ENCODE data around the gene FAM120A.
"Not testable (repeated sequence)": the region's sequence is repeated elsewhere in the genome, so short reads cannot be mapped to it uniquely, and the experiment has no call there.

The FAM120A gene

DNA sequence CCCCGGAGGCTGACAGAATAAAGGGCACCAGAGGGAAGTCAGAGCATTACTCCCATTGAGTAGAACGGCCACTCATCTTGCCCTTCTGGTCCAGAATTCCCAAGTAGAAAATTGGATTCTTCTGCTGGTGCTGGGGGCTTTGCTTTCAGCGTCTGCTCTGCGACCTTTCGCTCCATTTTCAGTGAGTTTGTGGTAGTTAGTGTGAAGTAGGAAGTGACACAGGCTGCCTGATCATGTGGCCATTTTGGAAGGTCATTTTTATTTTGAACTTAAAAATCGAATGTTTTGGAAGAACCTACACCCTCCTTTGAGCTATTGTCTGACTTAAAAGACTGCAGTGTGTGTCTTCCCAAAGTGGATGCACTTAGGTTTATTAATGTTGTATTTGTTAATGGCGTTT lies 58.6 kb downstream of the FAM120A start:
- Histone ChIP-seq H3K4me3 (ENCODE audit: low read depth, low read length) (no peak overlapping the region), H3K9ac (ENCODE audit: low read depth, low read length) (no peak overlapping the region), H3K36me3 (ENCODE audit: control insufficient read depth, insufficient read depth, low read length) (0 out of 2 replicates have a peak, but pooled peaks cover 5% of the 10 kb centered on the region), H3K27ac (ENCODE audit: low read depth, low read length) (no peak overlapping the region), H3K9me3 (ENCODE audit: control insufficient read depth, insufficient read depth, low read length) (no peaks in the 10 kb centered on the region), H3K27me3 (ENCODE audit: control insufficient read depth, insufficient read depth, low read length) (no peaks in the 10 kb centered on the region), H3K4me1 (ENCODE audit: control insufficient read depth, insufficient read depth, low read length) (peaks cover 9% of the 10 kb centered on the region)

- not testable (repeated sequence) for H3K4me3 ChIP-seq (ENCODE audit: low read depth, low read length); H3K9ac ChIP-seq (ENCODE audit: low read depth, low read length); H3K9me3 ChIP-seq (ENCODE audit: control insufficient read depth, insufficient read depth, low read length); H3K36me3 ChIP-seq (ENCODE audit: control insufficient read depth, insufficient read depth, low read length); H3K27ac ChIP-seq (ENCODE audit: low read depth, low read length); H3K27me3 ChIP-seq (ENCODE audit: control insufficient read depth, insufficient read depth, low read length); H3K4me1 ChIP-seq (ENCODE audit: control insufficient read depth, insufficient read depth, low read length)
Measured at GRCh38 chr9:93511228-93511627, 59.7 kb downstream of the FAM120A start.

DNA sequence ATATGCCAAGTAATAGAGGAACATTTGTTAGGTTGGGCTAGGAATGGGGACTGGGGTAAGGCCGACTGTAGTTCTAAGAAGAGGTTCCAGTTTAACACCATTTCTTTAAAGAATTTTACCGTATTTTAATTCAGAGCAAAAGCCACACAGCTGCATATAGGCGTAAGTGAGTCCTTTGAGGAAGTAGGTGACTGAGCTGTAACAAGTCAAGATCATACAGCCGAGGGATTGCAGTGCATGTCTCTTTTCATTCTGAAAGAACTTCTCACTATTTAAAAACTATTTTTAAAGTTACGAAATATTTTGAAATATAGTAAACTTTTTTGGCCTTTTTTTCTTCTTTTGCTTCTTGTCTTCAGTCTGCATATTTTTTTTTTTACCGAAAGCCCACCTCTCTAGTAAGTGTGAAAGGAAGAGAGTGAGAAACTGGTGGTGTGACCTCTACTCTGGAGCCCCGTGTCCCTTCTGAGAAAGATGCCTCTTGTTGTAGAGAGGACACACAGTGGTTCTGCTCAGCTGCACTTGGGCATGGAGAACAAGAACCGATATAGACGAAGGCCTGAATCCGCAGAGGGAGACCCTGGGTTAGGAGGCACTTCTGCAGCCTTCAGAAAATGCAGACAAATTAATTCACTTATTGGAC lies 60.8 kb downstream of the FAM120A start:
- H3K4me3 ChIP-seq (ENCODE audit: low read depth, low read length); H3K27ac ChIP-seq (ENCODE audit: low read depth, low read length); H3K4me1 ChIP-seq (ENCODE audit: control insufficient read depth, insufficient read depth, low read length); H3K9me3 ChIP-seq (ENCODE audit: control insufficient read depth, insufficient read depth, low read length); H3K27me3 ChIP-seq (ENCODE audit: control insufficient read depth, insufficient read depth, low read length); H3K9ac ChIP-seq (ENCODE audit: low read depth, low read length): not testable (repeated sequence)
- peaks cover 17% of the 10 kb centered on the region for H3K36me3 ChIP-seq (ENCODE audit: control insufficient read depth, insufficient read depth, low read length)

DNA sequence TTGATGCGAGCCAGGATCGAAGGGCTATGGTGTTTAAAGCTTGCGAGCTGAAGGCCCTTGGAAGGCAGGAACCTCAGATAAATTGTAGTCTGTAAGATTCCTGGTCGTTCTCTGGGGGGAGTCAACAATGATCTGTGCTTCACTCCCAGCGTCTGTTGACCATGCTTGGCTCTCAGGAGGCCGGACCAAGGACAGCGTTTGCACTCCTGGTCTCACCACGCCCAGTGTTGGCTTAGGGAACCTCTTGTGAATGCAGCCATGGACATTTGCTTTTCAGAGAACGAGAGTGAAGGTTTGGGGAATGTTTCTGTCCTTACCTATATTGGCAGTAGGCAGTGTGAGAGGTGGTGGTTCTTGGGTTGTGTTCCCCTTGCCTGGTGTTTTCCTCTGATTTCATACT lies 62.1 kb downstream of the FAM120A start:
- H3K9ac ChIP-seq (ENCODE audit: low read depth, low read length) = no peak overlapping the region
- H3K4me3 ChIP-seq (ENCODE audit: low read depth, low read length) = no peak overlapping the region
- H3K36me3 ChIP-seq (ENCODE audit: control insufficient read depth, insufficient read depth, low read length) = peaks cover 28% of the 10 kb centered on the region
- no peaks in the 10 kb centered on the region for H3K9me3 ChIP-seq (ENCODE audit: control insufficient read depth, insufficient read depth, low read length)
- no peaks in the 10 kb centered on the region for H3K27me3 ChIP-seq (ENCODE audit: control insufficient read depth, insufficient read depth, low read length)
- H3K27ac ChIP-seq (ENCODE audit: low read depth, low read length) = no peak overlapping the region
- H3K4me1 ChIP-seq (ENCODE audit: control insufficient read depth, insufficient read depth, low read length) = peaks cover 9% of the 10 kb centered on the region

- H3K4me3 ChIP-seq (ENCODE audit: low read depth, low read length) = no peak overlapping the region
- H3K4me1 ChIP-seq (ENCODE audit: control insufficient read depth, insufficient read depth, low read length) = no peaks in the 10 kb centered on the region
- peaks cover 44% of the 10 kb centered on the region for H3K36me3 ChIP-seq (ENCODE audit: control insufficient read depth, insufficient read depth, low read length)
- H3K27ac ChIP-seq (ENCODE audit: low read depth, low read length) = no peak overlapping the region
- no peaks in the 10 kb centered on the region for H3K9me3 ChIP-seq (ENCODE audit: control insufficient read depth, insufficient read depth, low read length)
- no peak overlapping the region for H3K9ac ChIP-seq (ENCODE audit: low read depth, low read length)
- H3K27me3 ChIP-seq (ENCODE audit: control insufficient read depth, insufficient read depth, low read length) = no peaks in the 10 kb centered on the region
Measured at GRCh38 chr9:93517331-93517730, 65.8 kb downstream of the FAM120A start.

- no peaks in the 10 kb centered on the region for H3K27me3 ChIP-seq (ENCODE audit: control insufficient read depth, insufficient read depth, low read length)
- no peak overlapping the region for H3K9ac ChIP-seq (ENCODE audit: low read depth, low read length)
- H3K27ac ChIP-seq (ENCODE audit: low read depth, low read length) = no peak overlapping the region
- no peaks in the 10 kb centered on the region for H3K4me1 ChIP-seq (ENCODE audit: control insufficient read depth, insufficient read depth, low read length)
- no peak overlapping the region for H3K4me3 ChIP-seq (ENCODE audit: low read depth, low read length)
- no peaks in the 10 kb centered on the region for H3K9me3 ChIP-seq (ENCODE audit: control insufficient read depth, insufficient read depth, low read length)
- H3K36me3 ChIP-seq (ENCODE audit: control insufficient read depth, insufficient read depth, low read length) = peaks cover 65% of the 10 kb centered on the region
Measured at GRCh38 chr9:93520523-93520922, 69.0 kb downstream of the FAM120A start.

DNA sequence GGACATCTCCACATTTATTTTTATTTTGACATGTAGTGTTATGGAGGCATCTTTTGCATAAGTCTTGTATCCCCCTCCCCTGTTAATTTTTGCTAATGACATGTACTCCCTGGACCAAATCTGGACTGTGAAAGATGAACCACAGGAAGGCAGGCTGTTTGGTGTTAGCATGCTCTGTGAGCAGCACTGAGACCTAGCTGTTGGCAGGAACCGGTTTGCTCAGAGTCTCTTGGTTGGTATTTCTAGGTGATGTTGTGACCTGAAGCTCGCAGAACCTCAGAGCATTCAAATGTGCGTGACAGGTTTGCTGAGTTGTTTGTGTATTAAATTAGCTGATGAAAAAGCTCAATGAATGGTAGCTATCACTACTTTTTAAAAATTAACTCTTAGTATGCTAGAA lies 71.3 kb downstream of the FAM120A start:
- no peak overlapping the region for H3K4me3 ChIP-seq (ENCODE audit: low read depth, low read length)
- no peaks in the 10 kb centered on the region for H3K27me3 ChIP-seq (ENCODE audit: control insufficient read depth, insufficient read depth, low read length)
- no peak overlapping the region for H3K27ac ChIP-seq (ENCODE audit: low read depth, low read length)
- no peaks in the 10 kb centered on the region for H3K9me3 ChIP-seq (ENCODE audit: control insufficient read depth, insufficient read depth, low read length)
- no peaks in the 10 kb centered on the region for H3K4me1 ChIP-seq (ENCODE audit: control insufficient read depth, insufficient read depth, low read length)
- H3K9ac ChIP-seq (ENCODE audit: low read depth, low read length) = no peak overlapping the region
- H3K36me3 ChIP-seq (ENCODE audit: control insufficient read depth, insufficient read depth, low read length) = peaks cover 65% of the 10 kb centered on the region

- H3K27me3 ChIP-seq (ENCODE audit: control insufficient read depth, insufficient read depth, low read length) = no peaks in the 10 kb centered on the region
- H3K4me3 ChIP-seq (ENCODE audit: low read depth, low read length) = no peak overlapping the region
- H3K27ac ChIP-seq (ENCODE audit: low read depth, low read length) = no peak overlapping the region
- no peaks in the 10 kb centered on the region for H3K4me1 ChIP-seq (ENCODE audit: control insufficient read depth, insufficient read depth, low read length)
- peaks cover 66% of the 10 kb centered on the region for H3K36me3 ChIP-seq (ENCODE audit: control insufficient read depth, insufficient read depth, low read length)
- H3K9ac ChIP-seq (ENCODE audit: low read depth, low read length) = no peak overlapping the region
- no peaks in the 10 kb centered on the region for H3K9me3 ChIP-seq (ENCODE audit: control insufficient read depth, insufficient read depth, low read length)
Measured at GRCh38 chr9:93523518-93524144, 72.1 kb downstream of the FAM120A start.

DNA sequence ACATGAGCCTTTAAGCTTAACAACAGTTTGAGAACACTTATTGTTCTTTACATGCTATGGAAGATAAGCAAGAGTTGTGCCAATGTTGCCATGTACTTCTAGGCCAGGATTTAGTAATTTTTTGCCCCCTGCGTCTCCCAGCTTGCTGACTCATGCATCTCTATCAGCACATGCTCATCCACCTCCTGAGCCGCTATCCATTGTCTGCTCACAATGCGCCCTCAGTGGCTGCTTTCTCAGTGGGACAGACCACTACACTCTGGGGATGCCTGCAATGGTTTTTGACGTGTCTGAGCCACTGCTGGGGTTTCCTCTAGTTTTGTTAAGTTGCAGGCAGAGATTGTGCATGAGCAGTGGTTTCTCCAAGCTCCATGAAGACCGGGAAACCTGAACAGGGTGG lies 74.0 kb downstream of the FAM120A start:
- Histone ChIP-seq H3K9ac (ENCODE audit: low read depth, low read length) (no peak overlapping the region), H3K9me3 (ENCODE audit: control insufficient read depth, insufficient read depth, low read length) (no peaks in the 10 kb centered on the region), H3K27me3 (ENCODE audit: control insufficient read depth, insufficient read depth, low read length) (no peaks in the 10 kb centered on the region), H3K4me1 (ENCODE audit: control insufficient read depth, insufficient read depth, low read length) (no peaks in the 10 kb centered on the region), H3K27ac (ENCODE audit: low read depth, low read length) (no peak overlapping the region), H3K36me3 (ENCODE audit: control insufficient read depth, insufficient read depth, low read length) (peaks cover 71% of the 10 kb centered on the region), H3K4me3 (ENCODE audit: low read depth, low read length) (no peak overlapping the region)

GRCh38 chr9:93531374-93531773 lies 79.9 kb downstream of the FAM120A start:
- no peaks in the 10 kb centered on the region for H3K9me3 ChIP-seq (ENCODE audit: control insufficient read depth, insufficient read depth, low read length)
- H3K36me3 ChIP-seq (ENCODE audit: control insufficient read depth, insufficient read depth, low read length) = peaks cover 94% of the 10 kb centered on the region
- no peak overlapping the region for H3K27ac ChIP-seq (ENCODE audit: low read depth, low read length)
- H3K27me3 ChIP-seq (ENCODE audit: control insufficient read depth, insufficient read depth, low read length) = no peaks in the 10 kb centered on the region
- H3K4me1 ChIP-seq (ENCODE audit: control insufficient read depth, insufficient read depth, low read length) = no peaks in the 10 kb centered on the region
- H3K4me3 ChIP-seq (ENCODE audit: low read depth, low read length) = no peak overlapping the region
- no peak overlapping the region for H3K9ac ChIP-seq (ENCODE audit: low read depth, low read length)

DNA sequence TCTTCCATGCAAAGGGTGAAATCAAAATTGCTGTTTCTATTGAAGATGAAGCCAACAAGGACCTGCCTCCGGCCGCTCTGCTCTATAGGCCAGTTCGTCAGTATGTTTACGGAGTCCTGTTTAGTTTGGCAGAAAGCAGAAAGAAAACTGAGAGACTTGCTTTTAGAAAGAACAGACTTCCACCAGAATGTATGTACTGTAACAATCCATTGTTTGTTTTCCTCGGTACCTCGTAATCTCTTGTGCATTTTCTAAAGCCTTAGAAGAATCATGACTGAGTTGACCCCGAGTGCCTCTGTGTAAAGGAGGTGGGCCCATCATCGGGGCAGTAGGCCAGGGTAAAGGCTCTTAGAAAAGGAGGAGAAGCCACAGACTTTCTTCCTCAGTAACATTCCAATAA lies 80.7 kb downstream of the FAM120A start:
- Histone ChIP-seq H3K9ac (ENCODE audit: low read depth, low read length) (no peak overlapping the region), H3K9me3 (ENCODE audit: control insufficient read depth, insufficient read depth, low read length) (no peaks in the 10 kb centered on the region), H3K27me3 (ENCODE audit: control insufficient read depth, insufficient read depth, low read length) (no peaks in the 10 kb centered on the region), H3K4me1 (ENCODE audit: control insufficient read depth, insufficient read depth, low read length) (no peaks in the 10 kb centered on the region), H3K27ac (ENCODE audit: low read depth, low read length) (no peak overlapping the region), H3K4me3 (ENCODE audit: low read depth, low read length) (no peak overlapping the region), H3K36me3 (ENCODE audit: control insufficient read depth, insufficient read depth, low read length) (peaks cover 94% of the 10 kb centered on the region)

Measured in HUES48 (cell line).